GM13976 (cell line): ENCODE results near the gene KNOP1.

Experiments used
- DNase-seq: peaks from one replicate; pipeline ENCODE4 v3.0.0; 2012; ENCODE audit warnings: low spot score
- CTCF ChIP-seq: IDR thresholded peaks from 2 replicates; pipeline ENCODE4 v1.5.1; 2012; ENCODE audit warnings: borderline replicate concordance, mild to moderate bottlenecking; ENCODE audit not compliant: insufficient read depth; ENCODE audit errors: extremely low read depth, missing control alignments, control extremely low read depth
- in situ Hi-C: fragments of 300-500 bp; cut with MboI; formaldehyde crosslinking; loops from one replicate; pipeline ENCODE4 v1.12.0; 2022; ENCODE audit warnings: low sequenced_read_pairs, mixed read lengths, inconsistent platforms; ENCODE audit not compliant: unreplicated experiment

The KNOP1 gene

DNA sequence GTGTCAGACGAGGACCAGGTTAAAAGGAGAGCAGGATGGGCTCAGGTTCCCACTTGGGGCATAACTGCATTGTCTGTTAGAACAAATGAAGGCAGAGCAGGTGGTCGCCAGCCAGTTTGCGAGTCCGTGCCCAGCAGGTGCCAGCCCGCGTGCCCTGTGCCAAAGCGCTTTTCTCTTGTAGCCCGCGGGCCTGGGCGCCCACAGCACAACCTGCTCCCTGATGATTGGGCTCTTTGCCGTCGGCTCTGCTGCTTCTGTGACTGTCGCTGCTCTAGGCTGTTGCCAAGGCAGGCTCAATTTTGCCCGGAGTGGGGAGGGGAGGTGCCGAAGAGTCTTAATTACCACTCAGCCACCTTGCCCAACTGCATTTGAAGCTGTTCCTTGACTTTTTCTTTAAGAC, 21.1 kb downstream of the KNOP1 start:
- in situ Hi-C loops = no loop called here
- no peak for TF ChIP-seq CTCF
- DNase-seq = no peak

DNA sequence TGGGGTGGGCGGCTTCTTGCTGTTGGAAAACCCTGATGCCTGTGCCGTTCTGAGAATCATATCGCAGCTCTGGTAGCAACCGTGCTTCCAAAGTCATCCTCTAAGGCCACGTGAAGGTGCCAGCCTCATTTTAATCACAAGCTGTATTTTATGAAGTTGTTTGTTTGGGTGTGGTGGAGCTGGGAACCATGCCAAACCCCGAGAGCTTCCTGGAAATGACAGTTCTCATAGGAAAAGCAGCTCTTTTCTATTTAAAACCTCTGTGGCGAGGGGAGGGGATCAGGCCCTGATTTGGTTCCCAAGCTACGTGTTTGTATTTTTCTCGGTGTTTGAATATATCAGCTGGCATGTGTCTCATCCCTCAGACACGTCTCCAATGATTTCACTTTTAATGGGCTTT, 21.7 kb downstream of the KNOP1 start:
- DNase-seq = no peak
- in situ Hi-C loops = no loop called here
- no peak for TF ChIP-seq CTCF

DNA sequence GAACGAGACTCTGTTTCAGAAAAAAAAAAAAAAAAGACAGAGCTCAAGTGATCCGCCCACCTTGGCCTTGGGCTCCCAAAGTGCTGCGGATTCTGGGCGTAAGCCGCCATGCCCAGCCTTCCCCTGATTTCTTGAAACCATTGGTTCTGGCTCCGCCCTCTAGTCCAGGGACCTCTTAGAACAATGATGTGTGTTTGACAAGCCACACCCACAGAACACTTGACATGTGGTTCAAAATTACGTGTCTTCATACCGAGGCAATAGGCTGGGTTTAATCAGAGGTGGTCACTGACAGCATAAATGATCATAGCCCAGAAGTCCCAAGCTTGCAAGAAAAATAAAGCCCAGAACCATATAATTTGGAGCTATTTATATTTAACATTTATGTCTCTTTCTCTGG, 23.0 kb downstream of the KNOP1 start:
- TF ChIP-seq CTCF = no peak
- in situ Hi-C loops = no loop called here
- no peak for DNase-seq

- in situ Hi-C loops = no loop called here
- no peak for TF ChIP-seq CTCF
- DNase-seq = no peak
Measured at GRCh38 chr16:19691161-19691711, 26.8 kb downstream of the KNOP1 start.

- no peak for TF ChIP-seq CTCF
- in situ Hi-C loops = no loop called here
- no peak for DNase-seq
Measured at GRCh38 chr16:19690196-19690595, 27.8 kb downstream of the KNOP1 start.

DNA sequence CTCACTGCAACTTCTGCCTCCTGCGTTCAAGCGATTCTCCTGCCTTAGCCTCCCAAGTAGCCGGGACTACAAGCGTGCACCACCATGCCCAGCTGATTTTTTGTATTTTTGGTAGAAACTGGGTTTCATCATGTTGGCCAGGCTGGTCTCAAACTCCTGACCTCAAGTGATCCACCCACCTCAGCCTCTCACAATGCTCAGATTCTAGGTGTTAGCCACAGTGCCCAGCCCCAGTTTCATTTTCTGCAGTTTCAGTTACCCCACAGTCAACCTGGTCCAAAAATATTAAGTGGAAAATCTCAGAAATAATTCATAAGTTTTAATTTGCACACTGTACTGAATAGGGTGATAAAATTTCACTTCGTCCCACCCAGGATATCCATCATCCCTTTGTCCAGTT, 28.7 kb downstream of the KNOP1 start:
- in situ Hi-C loops = no loop called here
- no peak for DNase-seq
- no peak for TF ChIP-seq CTCF
